NCI-H82 (cell line): ENCODE measurements around the gene FNDC5.

Experiments used
- DNase-seq: peaks from one replicate; lab custom pipeline; 2025; lab: John Stamatoyannopoulos, UW

Gene FNDC5

DNA sequence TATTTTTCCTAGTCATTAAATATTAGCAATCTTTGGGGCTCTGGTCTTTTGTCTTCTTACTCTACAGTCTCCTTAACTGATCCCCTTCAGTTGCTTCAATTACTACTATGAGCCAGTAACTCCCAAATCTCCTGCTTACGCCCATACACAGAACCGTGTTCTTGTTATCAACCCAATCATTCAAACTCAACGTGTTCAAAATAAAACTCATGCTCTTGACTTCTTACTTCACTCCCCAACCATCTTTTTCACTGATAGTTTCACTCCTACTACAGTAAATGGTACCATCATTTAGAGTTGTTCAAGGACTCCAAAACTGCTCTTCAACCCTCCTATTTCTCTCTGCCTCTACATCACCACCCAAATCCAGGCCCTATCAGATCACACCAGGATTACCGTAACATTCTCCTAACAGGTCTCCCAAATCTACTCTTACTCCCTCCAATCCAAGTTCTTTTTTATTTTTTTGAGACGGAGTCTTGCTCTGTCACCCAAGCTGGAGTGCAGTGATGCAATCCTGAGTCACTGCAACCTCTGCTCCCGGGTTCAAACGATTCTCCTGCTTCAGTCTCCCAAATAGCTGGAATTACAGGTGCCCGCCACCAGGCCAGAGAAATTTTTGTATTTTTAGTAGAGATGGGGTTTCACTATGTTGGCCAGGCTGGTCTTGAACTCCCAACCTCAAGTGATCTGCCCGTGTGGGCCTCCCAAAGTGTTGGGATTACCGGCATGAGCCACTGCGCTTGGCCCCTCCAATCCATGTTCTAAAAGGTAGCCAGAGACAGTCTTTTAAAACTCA lies 56.6 kb downstream of the FNDC5 start:
- no peak for DNase-seq
